Ramos (cell line): ENCODE data around the gene C2.
"Not testable (repeated sequence)": the region's sequence is repeated elsewhere in the genome, so short reads cannot be mapped to it uniquely, and the experiment has no call there.

Source experiments
- in situ Hi-C: fragments of 300-500 bp; cut with MboI; formaldehyde crosslinking; loops from one replicate; pipeline ENCODE4 v1.14.3; 2022; ENCODE audit warnings: low sequenced_read_pairs; ENCODE audit not compliant: unreplicated experiment

C2 gene

DNA sequence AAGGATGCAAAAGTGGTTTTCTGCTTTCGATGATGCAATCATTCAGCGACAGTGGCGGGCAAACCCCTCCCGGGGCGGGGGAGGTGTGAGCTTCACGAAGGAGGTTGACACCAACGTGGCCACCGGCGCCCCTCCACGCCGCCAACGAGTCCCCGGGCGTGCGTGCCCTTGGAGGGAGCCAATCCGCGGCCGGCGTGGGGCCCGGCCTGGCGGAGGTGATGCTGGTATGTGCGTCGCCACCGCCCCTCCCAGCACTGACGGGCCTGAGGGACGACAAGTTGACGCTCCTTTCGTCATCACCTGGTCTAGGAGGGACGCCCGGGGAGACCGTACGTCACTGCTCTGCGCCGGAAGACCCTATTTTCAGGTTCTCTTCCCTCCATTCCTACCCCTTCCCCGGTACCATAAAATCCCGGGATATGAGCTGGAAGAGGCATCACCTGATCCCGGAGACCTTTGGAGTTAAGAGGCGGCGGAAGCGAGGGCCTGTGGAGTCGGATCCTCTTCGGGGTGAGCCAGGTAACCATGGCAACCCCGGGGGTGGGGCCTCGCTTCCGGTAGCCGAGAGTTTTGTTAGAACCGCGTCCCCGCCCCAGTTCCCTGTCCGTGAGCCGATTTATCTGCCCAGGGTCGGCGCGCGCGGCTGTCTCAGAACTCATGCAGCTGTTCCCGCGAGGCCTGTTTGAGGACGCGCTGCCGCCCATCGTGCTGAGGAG is 44.6 kb downstream of the C2 start, which contains the start of gene DXO:
TSS of gene DXO (minus strand) at position 146 of the 716 bp plus-strand sequence. CDS start 463 bp downstream, outside the sequence.
- in situ Hi-C loops, result no loop called here

DNA sequence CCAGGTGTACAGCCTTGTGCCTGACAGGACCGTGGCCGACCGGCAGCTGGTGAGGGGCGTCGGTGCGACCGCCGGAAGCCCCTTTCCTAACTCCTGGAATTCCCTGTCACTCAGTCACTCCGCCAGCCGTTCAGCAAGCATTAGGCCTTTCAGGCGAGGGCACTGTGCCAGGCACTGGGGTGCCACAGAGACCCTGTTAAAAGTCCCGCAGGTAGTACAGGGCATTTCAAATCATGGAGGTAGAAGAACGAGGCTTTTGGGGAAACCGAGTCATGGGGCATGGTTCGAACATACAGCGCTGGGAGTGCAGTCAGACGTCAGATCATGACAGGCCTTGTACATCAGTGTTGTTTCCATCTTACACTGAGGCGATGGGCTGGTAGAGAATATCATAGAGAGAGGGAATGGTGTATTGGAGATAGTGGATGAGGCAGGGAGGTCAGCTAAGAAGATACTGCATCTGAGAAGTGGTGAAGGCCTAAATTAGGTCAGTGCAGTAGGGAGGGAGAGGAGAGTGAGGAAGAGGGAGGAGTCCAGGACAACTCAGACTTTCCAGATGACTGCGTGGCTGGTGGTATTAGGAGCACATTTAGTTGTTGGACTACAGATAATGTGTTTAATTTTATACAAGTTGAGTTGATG is 45.3 kb downstream of the C2 start:
- in situ Hi-C loops, result no loop called here

DNA sequence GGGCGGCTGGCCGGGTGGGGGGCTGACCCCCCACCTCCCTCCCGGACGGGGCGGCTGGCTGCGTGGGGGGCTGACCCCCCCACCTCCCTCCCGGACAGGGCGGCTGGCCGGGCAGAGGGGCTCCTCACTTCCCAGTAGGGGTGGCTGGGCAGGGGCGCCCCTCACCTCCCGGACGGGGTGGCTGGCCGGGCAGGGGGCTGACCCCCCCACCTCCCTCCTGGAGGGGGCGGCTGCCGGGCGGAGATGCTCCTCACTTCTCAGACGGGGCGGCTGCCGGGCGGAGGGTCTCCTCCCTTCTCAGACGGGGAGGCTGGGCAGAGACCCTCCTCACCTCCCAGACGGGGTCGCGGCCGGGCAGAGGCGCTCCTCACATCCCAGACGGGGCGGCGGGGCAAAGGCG is 48.5 kb downstream of the C2 start:
- in situ Hi-C loops, result not testable (repeated sequence)

DNA sequence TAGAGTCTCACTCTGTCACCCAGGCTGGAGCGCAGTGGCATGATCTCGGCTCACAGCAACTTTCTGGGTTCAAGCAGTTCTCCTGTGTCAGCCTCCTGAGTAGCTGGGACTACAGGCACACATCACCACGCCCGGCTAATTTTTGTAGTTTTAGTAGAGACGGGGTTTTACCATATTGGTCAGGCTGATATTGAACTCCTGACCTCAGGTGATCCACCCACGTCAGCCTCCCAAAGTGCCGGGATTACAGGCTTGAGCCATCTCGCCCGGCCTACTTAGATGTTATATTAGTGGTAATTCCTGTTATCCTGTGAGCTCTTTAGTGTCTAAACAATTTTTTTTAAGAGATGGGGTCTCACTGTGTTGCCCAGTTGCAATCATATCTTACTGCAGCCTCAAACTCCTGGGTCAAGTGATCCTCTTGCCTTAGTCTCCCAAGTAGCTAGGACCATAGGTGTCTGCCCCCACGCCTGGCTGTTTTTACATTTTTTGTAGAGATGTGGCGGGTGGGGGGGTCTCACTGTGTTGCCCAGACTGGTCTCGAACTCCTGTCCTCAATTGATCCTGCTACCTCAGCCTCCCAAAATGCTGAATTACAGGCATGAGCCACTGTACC is 50.4 kb downstream of the C2 start:
- in situ Hi-C loops, result no loop called here

DNA sequence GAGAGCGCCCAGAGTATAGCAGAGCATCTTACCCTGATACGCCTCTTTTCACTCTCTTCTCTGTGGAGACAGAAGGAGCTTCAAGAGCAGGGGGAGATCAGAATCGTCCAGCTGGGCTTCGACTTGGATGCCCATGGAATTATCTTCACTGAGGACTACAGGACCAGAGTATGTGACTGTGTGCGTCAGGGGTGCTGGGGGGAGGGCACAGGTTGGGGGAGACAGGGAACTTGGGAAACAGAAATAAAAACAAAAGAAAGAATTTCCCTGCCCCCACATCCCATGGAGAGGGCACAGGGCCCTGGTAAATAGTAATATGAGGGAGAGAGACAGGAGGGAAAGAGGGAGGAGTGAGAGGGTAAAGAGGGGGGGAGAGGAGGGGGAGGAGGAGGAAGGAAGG is 51.3 kb downstream of the C2 start:
- in situ Hi-C loops, result no loop called here

DNA sequence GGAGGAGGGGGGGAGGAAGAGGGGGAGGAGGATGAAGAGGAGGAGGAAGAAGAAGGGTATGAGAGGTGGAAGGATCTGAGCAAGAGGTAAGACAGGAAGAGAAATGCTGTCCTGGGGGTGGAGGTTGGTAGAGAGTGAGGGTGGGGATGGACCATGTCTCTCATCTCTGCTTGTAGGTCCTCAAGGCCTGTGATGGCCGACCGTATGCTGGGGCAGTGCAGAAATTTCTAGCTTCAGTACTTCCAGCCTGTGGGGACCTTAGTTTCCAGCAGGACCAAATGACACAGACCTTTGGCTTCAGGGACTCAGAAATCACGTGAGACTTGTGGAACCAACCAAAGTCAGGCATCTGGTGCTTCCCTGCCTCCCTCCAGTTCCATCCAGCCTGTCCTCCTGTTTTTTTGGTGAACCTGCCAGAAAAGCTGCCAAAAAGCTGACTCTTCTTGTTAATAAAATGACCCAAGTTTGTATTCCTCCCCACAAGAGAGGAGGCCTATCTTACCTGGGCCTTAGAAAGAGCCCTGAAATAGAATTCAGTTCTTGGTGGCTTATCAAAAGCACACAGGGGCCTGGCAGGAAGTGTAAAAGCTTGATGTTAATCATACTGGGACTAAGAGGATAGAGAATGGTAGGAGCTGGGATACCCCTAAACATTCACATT is 51.9 kb downstream of the C2 start:
- in situ Hi-C loops, result no loop called here

DNA sequence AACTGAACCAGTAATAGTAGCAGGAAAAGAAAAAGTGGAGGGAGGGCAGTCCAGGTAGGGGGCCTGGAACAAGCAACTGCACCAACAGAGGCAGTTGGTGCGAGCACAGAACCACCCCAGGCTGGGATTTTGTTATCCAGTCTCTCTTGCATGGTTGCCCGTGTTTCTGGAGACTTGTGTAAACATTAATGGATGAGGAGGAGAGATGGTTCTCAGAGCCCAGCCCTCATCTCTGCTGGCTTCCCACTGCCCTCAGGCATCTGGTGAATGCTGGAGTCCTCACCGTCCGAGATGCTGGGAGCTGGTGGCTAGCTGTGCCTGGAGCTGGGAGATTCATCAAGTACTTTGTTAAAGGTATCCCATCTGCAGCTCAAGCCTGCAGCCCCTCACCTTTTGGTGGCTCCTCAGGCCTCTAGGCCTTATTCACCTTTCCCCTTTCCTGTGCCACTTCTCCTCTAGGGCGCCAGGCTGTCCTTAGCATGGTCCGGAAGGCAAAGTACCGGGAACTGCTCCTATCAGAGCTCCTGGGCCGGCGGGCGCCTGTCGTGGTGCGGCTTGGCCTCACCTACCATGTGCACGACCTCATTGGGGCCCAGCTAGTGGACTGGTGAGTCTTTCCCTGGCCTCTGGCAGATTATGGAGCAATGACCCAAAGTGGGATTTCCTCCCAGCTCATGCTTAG is 52.8 kb downstream of the C2 start:
- in situ Hi-C loops, result not testable (repeated sequence)

DNA sequence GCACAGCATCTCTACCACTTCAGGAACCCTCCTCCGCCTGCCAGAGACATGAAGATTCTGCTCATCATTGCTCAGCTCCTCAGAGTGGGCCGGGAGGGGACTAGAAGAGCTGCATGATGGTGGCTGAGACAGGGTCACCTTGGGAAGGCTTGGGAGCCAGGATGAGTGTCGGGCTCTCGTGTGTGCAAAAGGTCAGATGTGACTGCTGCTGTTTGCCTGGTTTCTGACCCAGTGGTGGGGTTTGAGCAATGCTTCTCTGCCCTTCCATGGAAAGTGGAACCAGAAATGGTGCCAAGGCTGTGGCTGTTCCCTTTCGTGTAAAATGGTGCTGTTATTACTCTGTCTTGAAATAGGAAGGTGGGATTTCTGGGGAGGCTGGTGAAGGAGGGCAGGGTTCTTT is 53.5 kb downstream of the C2 start:
- in situ Hi-C loops, result not testable (repeated sequence)

DNA sequence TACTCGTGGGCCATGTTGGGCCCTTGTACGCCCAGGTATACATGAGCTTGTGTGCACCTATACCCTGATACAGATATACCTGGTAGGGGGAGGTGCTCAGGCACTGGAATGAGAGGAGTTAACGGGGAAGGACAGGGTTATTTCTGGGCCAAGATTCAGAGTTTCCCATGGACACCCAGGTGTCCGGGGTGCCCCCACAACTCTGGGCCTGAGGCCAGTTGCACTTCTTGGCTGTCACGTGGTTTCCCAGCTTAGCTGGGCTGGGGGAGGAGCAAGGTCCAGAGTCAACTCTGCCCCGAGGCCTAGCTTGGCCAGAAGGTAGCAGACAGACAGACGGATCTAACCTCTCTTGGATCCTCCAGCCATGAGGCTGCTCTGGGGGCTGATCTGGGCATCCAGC is 54.2 kb downstream of the C2 start, which contains the start of gene C4A:
TSS of gene C4A (plus strand) at position 314 of the 400 bp plus-strand sequence. CDS start at position 365, 51 bp downstream.
- in situ Hi-C loops, result not testable (repeated sequence)

DNA sequence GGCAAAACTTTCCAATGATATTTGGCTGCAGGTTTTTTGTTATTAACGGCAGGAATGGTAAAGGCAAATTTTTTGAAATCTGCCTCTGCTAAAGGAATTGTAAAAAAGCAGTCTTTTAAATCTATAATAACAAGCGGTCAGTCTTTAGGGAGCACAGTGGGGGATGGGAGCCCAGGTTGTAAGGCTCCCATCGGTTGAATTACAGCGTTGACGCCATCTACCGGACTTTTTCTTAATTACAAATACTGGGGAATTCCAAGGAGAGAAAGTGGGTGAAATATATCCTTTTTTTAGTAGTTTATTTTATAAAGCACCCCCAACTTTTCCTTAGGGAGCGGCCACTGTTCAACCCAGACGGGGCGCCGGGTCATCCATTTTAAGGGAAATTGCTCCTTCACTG is 61.8 kb downstream of the C2 start:
- in situ Hi-C loops, result not testable (repeated sequence)

DNA sequence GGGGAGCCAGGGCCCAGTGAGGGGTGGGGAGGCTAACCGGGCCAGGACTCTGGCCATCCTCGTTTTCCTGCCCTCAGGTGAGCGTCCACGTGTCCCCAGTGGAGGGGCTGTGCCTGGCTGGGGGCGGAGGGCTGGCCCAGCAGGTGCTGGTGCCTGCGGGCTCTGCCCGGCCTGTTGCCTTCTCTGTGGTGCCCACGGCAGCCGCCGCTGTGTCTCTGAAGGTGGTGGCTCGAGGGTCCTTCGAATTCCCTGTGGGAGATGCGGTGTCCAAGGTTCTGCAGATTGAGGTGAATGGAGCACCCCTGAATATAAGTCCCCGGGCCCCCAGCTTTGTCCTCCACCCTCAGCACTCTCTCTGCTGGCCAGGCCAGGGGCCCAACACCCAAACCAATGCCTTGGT is 66.9 kb downstream of the C2 start:
- in situ Hi-C loops, result not testable (repeated sequence)
